ENCODE data around the gene RCAN2.
A peak's percentile ranks its signal among the peaks of the same experiment; 100 is the strongest.

Gene RCAN2

DNA sequence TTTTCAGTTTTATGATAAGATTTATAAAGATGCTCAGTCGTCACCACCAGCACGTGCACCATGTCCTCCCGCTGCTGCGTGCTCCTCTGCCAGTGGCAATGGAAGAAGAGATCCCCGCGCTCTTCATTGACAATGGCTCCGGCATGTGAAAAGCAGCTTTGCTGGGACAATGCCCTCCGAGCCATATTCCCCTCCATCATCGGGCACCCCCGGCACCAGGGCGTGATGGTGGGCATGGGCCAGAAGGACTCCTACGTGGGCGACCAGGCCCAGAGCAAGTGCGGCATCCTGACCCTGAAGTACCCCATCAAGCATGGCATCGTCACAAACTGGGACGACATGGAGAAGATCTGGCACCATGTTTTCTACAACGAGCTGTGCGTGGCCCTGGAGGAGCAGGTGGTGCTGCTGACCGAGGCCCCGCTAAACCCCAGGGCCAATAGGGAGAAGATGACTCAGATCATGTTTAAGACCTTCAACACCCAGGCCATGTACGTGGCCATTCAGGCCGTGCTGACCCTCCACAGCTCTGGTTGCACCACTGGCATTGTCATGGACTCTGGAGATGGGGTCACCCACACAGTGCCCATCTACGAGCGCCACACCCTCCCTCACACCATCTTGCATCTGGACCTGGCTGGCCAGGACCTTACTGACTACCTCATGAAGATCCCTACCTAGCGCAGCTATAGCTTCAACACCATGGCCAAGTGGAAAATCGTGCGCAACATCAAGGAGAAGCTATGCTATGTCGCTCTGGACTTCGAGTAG lies 286.2 kb downstream of the RCAN2 start:
- no peak for DNase-seq

DNA sequence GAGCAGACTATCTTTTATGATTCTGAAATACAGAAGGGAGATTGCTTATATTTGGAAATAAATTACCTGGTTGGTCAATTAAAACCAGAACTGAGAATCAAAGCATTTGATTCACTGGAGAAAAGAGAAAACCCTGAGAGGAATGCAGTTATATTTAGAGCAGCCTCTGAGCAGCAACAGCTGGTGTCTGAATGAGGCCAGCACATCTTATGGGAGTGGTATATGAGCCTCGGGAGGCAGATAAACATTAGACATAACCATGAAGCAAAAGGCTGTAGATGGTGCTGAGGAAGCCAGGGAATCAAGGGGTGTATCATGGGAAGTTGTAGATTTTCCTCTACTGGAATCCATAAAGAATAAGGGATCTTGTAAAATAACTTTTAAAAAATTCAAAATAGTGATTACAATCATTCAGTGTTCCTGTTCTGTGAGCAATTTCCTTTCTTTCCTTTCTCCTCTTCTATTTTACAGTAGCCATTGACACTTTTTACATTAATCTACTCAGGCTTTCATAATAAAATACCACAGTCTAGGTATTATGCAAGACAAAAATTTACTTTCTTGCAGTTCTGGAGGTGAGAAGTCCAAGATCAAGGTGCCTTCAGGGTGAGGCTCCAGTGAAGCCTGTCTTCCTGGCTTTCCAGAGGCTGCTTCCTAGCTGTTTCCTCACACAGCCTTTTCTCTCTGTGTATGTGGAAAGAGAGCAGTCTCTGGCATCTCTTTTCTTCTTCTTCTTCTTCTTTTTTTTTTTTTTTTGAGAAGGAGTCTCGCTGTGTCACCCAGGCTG lies 287.7 kb downstream of the RCAN2 start:
- DNase-seq: no peak

GRCh38 chr6:46201702-46202101 lies 289.5 kb downstream of the RCAN2 start:
- DNase-seq: no peak

GRCh38 chr6:46199387-46199786 lies 291.9 kb downstream of the RCAN2 start:
- DNase-seq: no peak

- no peak for DNase-seq
Observed at GRCh38 chr6:46191961-46192360, 299.3 kb downstream of the RCAN2 start.

GRCh38 chr6:46190889-46191288 lies 300.4 kb downstream of the RCAN2 start:
- DNase-seq: no peak

- DNase-seq: no peak
Observed at GRCh38 chr6:46189726-46190125, 301.5 kb downstream of the RCAN2 start.

GRCh38 chr6:46186583-46186982 lies 304.7 kb downstream of the RCAN2 start:
- no peak for DNase-seq

- no peak for DNase-seq
Observed at GRCh38 chr6:46184114-46184513, 307.1 kb downstream of the RCAN2 start.

DNA sequence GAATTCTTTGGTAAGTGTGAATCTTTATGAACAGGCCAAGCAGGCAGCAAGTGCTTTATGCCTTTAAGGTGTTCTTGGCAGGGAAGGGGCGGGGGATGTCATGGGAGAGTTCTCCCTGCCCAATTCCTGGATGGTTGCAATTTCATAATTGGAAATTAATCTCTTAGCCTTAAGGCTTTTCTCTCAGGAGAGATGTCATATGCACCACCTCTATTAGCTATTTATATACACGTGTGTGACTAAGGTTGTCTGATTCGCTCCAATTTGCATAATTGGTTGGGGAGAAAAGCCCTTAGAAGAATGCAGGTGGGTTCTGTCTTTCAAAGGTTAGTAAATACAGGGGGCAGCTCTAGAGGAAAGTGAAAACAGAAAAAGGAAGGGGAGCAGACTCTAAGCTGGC lies 315.3 kb downstream of the RCAN2 start:
- DNase-seq: no peak

DNA sequence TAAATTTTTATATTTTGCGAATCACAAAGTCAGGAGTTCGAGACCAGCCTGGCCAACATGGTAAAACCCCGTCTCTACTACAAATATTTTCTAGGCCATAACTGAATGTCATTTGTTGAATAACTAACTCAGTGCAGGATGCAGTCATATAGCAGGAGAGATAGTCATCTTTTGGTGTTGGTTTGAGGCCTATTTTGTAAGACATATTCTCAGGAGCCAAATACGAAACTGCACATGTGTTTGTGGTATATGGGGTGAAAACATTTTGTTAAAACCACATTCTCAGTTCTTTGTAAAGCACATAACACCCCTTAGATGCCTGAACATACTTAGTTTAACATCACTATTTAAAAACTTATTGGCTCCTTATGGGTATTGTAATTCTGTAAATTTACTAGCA lies 315.8 kb downstream of the RCAN2 start:
- DNase-seq: peak; percentile 59

GRCh38 chr6:46174904-46175303 lies 316.3 kb downstream of the RCAN2 start:
- DNase-seq: peak; percentile 33

- no peak for DNase-seq
Observed at GRCh38 chr6:46172176-46172575, 319.1 kb downstream of the RCAN2 start.
